Right ventricle myocardium superior (tissue), 1 donor: ENCODE measurements around the gene CDHR4. TPM values are rescaled to one million over a fixed set of nuclear protein-coding genes. Genes with fewer than 3 reads are reported as not detected.

Source experiments
- ATAC-seq: fragments of 200-7000 bp; cut with Tn5 transposase; one replicate; pipeline ENCODE4 v1.9.1; 2020; ENCODE audit warnings: mild to moderate bottlenecking; ENCODE audit not compliant: poor library complexity
- DNase-seq: peaks from one replicate; pipeline ENCODE4 v3.0.0-alpha.2; 2020
- intact Hi-C: fragments of 100-400 bp; cut with DNase I; formaldehyde crosslinking; loops from one replicate; pipeline ENCODE4 v1.11.2; 2022
- total RNA-seq: library from RNA; stranded (reverse); fragmentation: NEBNext Ultra II Directional; extraction: Animal tissue kit (Norgen Biotek cat#: 25700); gene quantifications from one replicate; pipeline ENCODE4 v1.2.1, GENCODE V29; 2021
- donor health status: DM: no; HTN: yes; CAD: no; lungs with severe emphysema.

The CDHR4 gene
- total RNA-seq, 1 donor from 2014 or later, result not detected

GRCh38 chr3:49804141-49805041 lies 4.7 kb upstream of the CDHR4 start:
- ATAC-seq, result no peak
- intact Hi-C loops, result loop anchor here (5.0 kb wide), 1 partner anchor 98 kb away; the partner anchor contains the start of gene MST1R
- peak; percentile 51 for DNase-seq

- ATAC-seq, result no peak
- intact Hi-C loops, result loop anchor here (5.0 kb wide), 1 partner anchor 99 kb away; the partner anchor contains the start of gene MST1R
- peak; percentile 53 for DNase-seq
Measured at GRCh38 chr3:49803465-49804140, 3.9 kb upstream of the CDHR4 start.

GRCh38 chr3:49802719-49803464 lies 3.2 kb upstream of the CDHR4 start, which contains the start of gene INKA1:
Gene INKA1 (plus strand): TSS chr3:49803261. CDS start chr3:49803393, 132 bp downstream.
- ATAC-seq (peak; percentile 89), DNase-seq (peak; percentile 95)
- intact Hi-C loops, result loop anchor here (1.0 to 5.0 kb wide), 2 partner anchors 36 to 99 kb away; partner anchors contain the start of gene MST1R

GRCh38 chr3:49801160-49801559 lies 1.5 kb upstream of the CDHR4 start:
- DNase-seq, result no peak
- no peak for ATAC-seq
- intact Hi-C loops, result loop anchor here (5.0 kb wide), 1 partner anchor 101 kb away; the partner anchor contains the start of gene MST1R

- DNase-seq, result no peak
- intact Hi-C loops, result no loop called here
- ATAC-seq, result no peak
Measured at GRCh38 chr3:49799105-49799504, 568 bp downstream of the CDHR4 start.

- DNase-seq (no peak), ATAC-seq (no peak)
- intact Hi-C loops, result no loop called here
Measured at GRCh38 chr3:49794926-49795905, 4.5 kb downstream of the CDHR4 start.

- no peak for ATAC-seq
- DNase-seq, result no peak
- intact Hi-C loops, result no loop called here
Measured at GRCh38 chr3:49794431-49794830, 5.2 kb downstream of the CDHR4 start.

GRCh38 chr3:49793486-49794085 lies 6.1 kb downstream of the CDHR4 start:
- intact Hi-C loops, result no loop called here
- no peak for DNase-seq
- ATAC-seq, result no peak

GRCh38 chr3:49792371-49793150 lies 7.1 kb downstream of the CDHR4 start:
- DNase-seq (no peak), ATAC-seq (no peak)
- intact Hi-C loops, result no loop called here

- intact Hi-C loops, result no loop called here
- ATAC-seq (no peak), DNase-seq (no peak)
Measured at GRCh38 chr3:49791571-49791970, 8.1 kb downstream of the CDHR4 start.

- no peak for DNase-seq
- intact Hi-C loops, result no loop called here
- ATAC-seq, result no peak
Measured at GRCh38 chr3:49790626-49791411, 8.9 kb downstream of the CDHR4 start.

- intact Hi-C loops, result no loop called here
- ATAC-seq, result no peak
- no peak for DNase-seq
Measured at GRCh38 chr3:49788056-49788455, 11.6 kb downstream of the CDHR4 start.

GRCh38 chr3:49787536-49787935 lies 12.1 kb downstream of the CDHR4 start:
- no peak for DNase-seq
- ATAC-seq, result no peak
- intact Hi-C loops, result no loop called here

- no peak for DNase-seq
- ATAC-seq, result no peak
- intact Hi-C loops, result no loop called here
Measured at GRCh38 chr3:49787182-49787464, 12.6 kb downstream of the CDHR4 start.

GRCh38 chr3:49786357-49787181 lies 13.1 kb downstream of the CDHR4 start, which contains the start of gene IP6K1:
Gene IP6K1 (minus strand): TSS chr3:49786542. CDS start chr3:49748040, 38,502 bp downstream.
- peak; percentile 99 for ATAC-seq
- DNase-seq, result peak; percentile 100
- intact Hi-C loops, result no loop called here
